Loucy (cell line): ENCODE measurements around the gene TMEM131.

ENCODE experiments used
- H2AFZ ChIP-seq: fragments of 200-600 bp; sonication (generic); 2 replicates; pipeline ENCODE4 v1.6.0; 2016; ENCODE audit warnings: antibody characterized with exemption, mild to moderate bottlenecking, low read length, moderate library complexity
- H3F3A ChIP-seq: fragments of 200-600 bp; 2 replicates; pipeline ENCODE4 v1.6.0; 2016; ENCODE audit warnings: antibody characterized with exemption, low read depth, mild to moderate bottlenecking
- H3K27me3 ChIP-seq: fragments of 200-600 bp; sonication (generic); 2 replicates; pipeline ENCODE4 v1.6.1; 2014; ENCODE audit warnings: low read length, mild to moderate bottlenecking; ENCODE audit not compliant: insufficient read depth, poor library complexity, severe bottlenecking
- H3K36me3 ChIP-seq: fragments of 200-600 bp; sonication (generic); 2 replicates; pipeline ENCODE4 v1.6.1; 2016; ENCODE audit warnings: low read length; ENCODE audit not compliant: insufficient read depth
- H3K4me1 ChIP-seq: fragments of 200-600 bp; sonication (generic); 2 replicates; pipeline ENCODE4 v1.5.1; 2014; ENCODE audit warnings: low read length, mild to moderate bottlenecking; ENCODE audit not compliant: insufficient read depth, poor library complexity, severe bottlenecking
- H3K4me2 ChIP-seq: fragments of 200-600 bp; sonication (generic); 2 replicates; pipeline ENCODE4 v1.6.0; 2014; ENCODE audit warnings: antibody characterized with exemption, low read length, low read depth, mild to moderate bottlenecking; ENCODE audit not compliant: poor library complexity, severe bottlenecking
- H3K4me3 ChIP-seq: fragments of 200-600 bp; sonication (generic); 2 replicates; pipeline ENCODE4 v1.5.1; 2014; ENCODE audit warnings: low read length, mild to moderate bottlenecking, mixed read lengths; ENCODE audit not compliant: poor library complexity, severe bottlenecking
- H3K79me2 ChIP-seq: fragments of 200-600 bp; sonication (generic); 2 replicates; pipeline ENCODE4 v1.6.1; 2014; ENCODE audit warnings: low read length; ENCODE audit not compliant: insufficient read depth
- H3K9ac ChIP-seq: fragments of 200-600 bp; sonication (generic); 2 replicates; pipeline ENCODE4 v1.6.0; 2014; ENCODE audit warnings: mild to moderate bottlenecking, low read depth, low read length, moderate library complexity; ENCODE audit not compliant: poor library complexity, severe bottlenecking
- H3K9me2 ChIP-seq: fragments of 200-600 bp; sonication (generic); replicated peaks from 2 replicates; pipeline ENCODE4 v1.6.1; 2016; ENCODE audit warnings: low read depth, low read length, mixed read lengths
- H3K9me3 ChIP-seq: fragments of 200-600 bp; sonication (generic); 2 replicates; pipeline ENCODE4 v1.6.1; 2014; ENCODE audit warnings: mild to moderate bottlenecking, antibody characterized with exemption, low read length, low read depth; ENCODE audit not compliant: insufficient read depth
- H4K20me1 ChIP-seq: fragments of 200-600 bp; sonication (generic); 2 replicates; pipeline ENCODE4 v1.6.0; 2014; ENCODE audit warnings: antibody characterized with exemption, low read length, mild to moderate bottlenecking; ENCODE audit not compliant: insufficient read depth, poor library complexity, severe bottlenecking
- EZH2phosphoT487 ChIP-seq: fragments of 200-600 bp; IDR thresholded peaks from 2 replicates; pipeline ENCODE4 v1.6.1; 2018; ENCODE audit warnings: antibody characterized with exemption, mild to moderate bottlenecking, moderate library complexity, borderline replicate concordance
- TF ChIP-seq, protein P1 (sequence below): fragments of 200-600 bp; sonication (generic); conservative IDR thresholded peaks from 2 replicates; pipeline ENCODE4 v1.5.1; 2014; ENCODE audit warnings: mild to moderate bottlenecking, antibody characterized with exemption, low read length

TMEM131 gene

DNA sequence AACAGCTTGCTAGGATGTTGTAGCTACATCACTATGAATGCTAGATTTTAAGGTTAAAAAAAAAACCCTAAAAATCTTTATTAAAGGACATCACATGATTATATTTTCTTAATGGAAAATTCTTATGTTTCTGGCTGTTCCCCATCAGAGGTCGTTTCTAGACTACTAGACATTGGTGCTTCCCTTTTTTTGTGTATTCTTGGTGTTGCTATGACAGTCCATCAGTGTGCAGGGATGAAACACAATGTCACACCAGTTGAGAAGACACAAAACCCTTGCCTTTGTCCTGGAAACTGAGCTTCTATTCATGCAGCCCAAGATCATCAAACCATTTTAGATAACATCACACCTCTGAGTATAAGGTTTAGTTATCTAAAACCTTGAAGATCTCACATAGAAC, 19.9 kb upstream of the TMEM131 start:
- no peaks in the 10 kb centered on the region for H3K36me3 ChIP-seq
- no peaks in the 10 kb centered on the region for H3K79me2 ChIP-seq
- no peak overlapping the region for H3K9ac ChIP-seq
- peaks cover 7% of the 10 kb centered on the region for H3K4me1 ChIP-seq
- no peaks in the 10 kb centered on the region for H3F3A ChIP-seq
- no peak overlapping the region for H3K4me3 ChIP-seq
- no peak overlapping the region for H2AFZ ChIP-seq
- H3K4me2 ChIP-seq, result no peak overlapping the region
- no peaks in the 10 kb centered on the region for H3K9me3 ChIP-seq
- H4K20me1 ChIP-seq, result no peaks in the 10 kb centered on the region
- H3K9me2 ChIP-seq, result no peaks in the 10 kb centered on the region
- H3K27me3 ChIP-seq, result no peaks in the 10 kb centered on the region
- TF ChIP-seq, protein P1, sequence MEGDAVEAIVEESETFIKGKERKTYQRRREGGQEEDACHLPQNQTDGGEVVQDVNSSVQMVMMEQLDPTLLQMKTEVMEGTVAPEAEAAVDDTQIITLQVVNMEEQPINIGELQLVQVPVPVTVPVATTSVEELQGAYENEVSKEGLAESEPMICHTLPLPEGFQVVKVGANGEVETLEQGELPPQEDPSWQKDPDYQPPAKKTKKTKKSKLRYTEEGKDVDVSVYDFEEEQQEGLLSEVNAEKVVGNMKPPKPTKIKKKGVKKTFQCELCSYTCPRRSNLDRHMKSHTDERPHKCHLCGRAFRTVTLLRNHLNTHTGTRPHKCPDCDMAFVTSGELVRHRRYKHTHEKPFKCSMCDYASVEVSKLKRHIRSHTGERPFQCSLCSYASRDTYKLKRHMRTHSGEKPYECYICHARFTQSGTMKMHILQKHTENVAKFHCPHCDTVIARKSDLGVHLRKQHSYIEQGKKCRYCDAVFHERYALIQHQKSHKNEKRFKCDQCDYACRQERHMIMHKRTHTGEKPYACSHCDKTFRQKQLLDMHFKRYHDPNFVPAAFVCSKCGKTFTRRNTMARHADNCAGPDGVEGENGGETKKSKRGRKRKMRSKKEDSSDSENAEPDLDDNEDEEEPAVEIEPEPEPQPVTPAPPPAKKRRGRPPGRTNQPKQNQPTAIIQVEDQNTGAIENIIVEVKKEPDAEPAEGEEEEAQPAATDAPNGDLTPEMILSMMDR, result no peak
- no peak for TF ChIP-seq EZH2phosphoT487

DNA sequence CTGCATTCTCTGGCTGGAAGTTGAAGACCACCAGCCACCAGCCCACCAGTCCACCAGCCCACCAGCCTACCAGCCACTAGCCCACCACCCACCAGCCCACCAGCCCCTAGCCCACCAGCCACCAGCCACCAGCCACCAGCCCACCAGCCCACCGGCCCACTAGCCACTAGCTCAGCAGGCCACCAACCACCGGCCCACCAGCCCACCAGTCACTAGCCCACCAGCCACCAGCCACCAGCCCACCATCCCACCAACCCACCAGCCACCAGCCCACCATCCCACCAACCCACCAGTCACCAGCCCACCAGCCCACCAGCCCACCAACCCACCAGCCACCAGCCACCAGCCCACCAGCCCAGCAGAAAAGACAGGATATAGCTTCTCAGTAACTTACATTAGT, 18.6 kb upstream of the TMEM131 start:
- peaks cover 13% of the 10 kb centered on the region for H3K4me1 ChIP-seq
- H3K9me3 ChIP-seq, result no peaks in the 10 kb centered on the region
- TF ChIP-seq, protein P1, result no peak
- no peak for TF ChIP-seq EZH2phosphoT487
- no peak overlapping the region for H3K4me2 ChIP-seq
- H3F3A ChIP-seq, result no peaks in the 10 kb centered on the region
- no peaks in the 10 kb centered on the region for H3K9me2 ChIP-seq
- H2AFZ ChIP-seq, result no peak overlapping the region
- no peaks in the 10 kb centered on the region for H4K20me1 ChIP-seq
- H3K9ac ChIP-seq, result no peak overlapping the region
- H3K36me3 ChIP-seq, result no peaks in the 10 kb centered on the region
- H3K27me3 ChIP-seq, result no peaks in the 10 kb centered on the region
- no peak overlapping the region for H3K4me3 ChIP-seq
- H3K79me2 ChIP-seq, result no peaks in the 10 kb centered on the region

DNA sequence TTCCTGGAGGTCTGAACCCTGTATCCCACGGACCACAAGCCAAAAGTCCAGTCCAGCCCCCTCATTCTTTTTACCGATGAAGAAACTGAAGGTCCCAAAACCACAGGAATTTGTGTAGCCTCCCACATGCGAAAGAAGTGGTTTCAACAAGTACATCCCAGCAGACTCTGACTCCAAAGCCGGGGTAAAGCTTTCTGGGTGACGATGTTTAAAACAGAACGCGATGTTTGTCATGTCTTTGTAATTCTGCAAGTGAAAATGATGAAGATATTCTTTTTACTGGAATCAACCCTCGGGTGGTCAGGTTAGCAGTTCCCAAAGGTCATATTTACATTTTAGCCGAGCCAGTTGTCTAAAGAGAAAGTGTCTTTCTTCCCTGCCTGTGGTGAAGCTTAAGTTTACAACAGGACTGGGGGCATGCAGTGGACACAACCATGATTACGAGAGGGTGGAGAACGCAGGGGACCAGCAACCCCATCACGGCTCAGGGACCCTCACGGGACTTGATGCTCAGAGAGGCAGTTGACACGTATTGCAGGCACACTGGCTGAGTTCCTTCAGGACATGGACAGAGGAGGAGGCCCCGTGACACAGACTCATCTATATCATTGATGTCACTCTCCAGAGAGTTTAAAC, 17.8 kb upstream of the TMEM131 start:
- no peak overlapping the region for H3K4me2 ChIP-seq
- H3K9me3 ChIP-seq, result no peaks in the 10 kb centered on the region
- peaks cover 13% of the 10 kb centered on the region for H3K4me1 ChIP-seq
- no peak overlapping the region for H3K9ac ChIP-seq
- TF ChIP-seq EZH2phosphoT487, result no peak
- TF ChIP-seq, protein P1, result no peak
- H3K79me2 ChIP-seq, result no peaks in the 10 kb centered on the region
- no peak overlapping the region for H2AFZ ChIP-seq
- H3K9me2 ChIP-seq, result no peaks in the 10 kb centered on the region
- no peaks in the 10 kb centered on the region for H3F3A ChIP-seq
- no peaks in the 10 kb centered on the region for H4K20me1 ChIP-seq
- H3K36me3 ChIP-seq, result no peaks in the 10 kb centered on the region
- H3K4me3 ChIP-seq, result no peak overlapping the region
- no peaks in the 10 kb centered on the region for H3K27me3 ChIP-seq
